Esophagus squamous epithelium (tissue), 5 donors: ENCODE data around the gene BMP7. TPM values are rescaled to one million over a fixed set of nuclear protein-coding genes. Genes with fewer than 3 reads are reported as not detected.

Experiments used
- DNase-seq: peaks from one replicate; lab custom pipeline; 2025; lab: John Stamatoyannopoulos, UW
- H3K27ac ChIP-seq, 4 donors: fragments of 200-600 bp; sonication (generic); one replicate each; pipeline ENCODE4 v1.5.1; 2016 to 2019; ENCODE audit warnings: mild to moderate bottlenecking in 1 of 4
- H3K27me3 ChIP-seq, 4 donors: fragments of 200-600 bp; sonication (generic); 1 replicate in 3 of 4; 2 replicates in 1 of 4; pipeline versions ENCODE4 v1.5.1 to v1.6.0; 2017 to 2021; ENCODE audit warnings: antibody characterized with exemption in 1 of 4
- H3K36me3 ChIP-seq, 3 donors: fragments of 200-600 bp; sonication (generic); one replicate each; pipeline ENCODE4 v1.5.1; 2016 to 2019
- H3K4me1 ChIP-seq, 3 donors: fragments of 200-600 bp; sonication (generic); one replicate each; pipeline ENCODE4 v1.5.1; 2017 to 2019
- H3K4me3 ChIP-seq, 4 donors: fragments of 200-600 bp; sonication (generic); 1 replicate in 3 of 4; 2 replicates in 1 of 4; pipeline ENCODE4 v1.5.1; 2016 to 2019; ENCODE audit warnings: mild to moderate bottlenecking in 2 of 4, moderate library complexity in 1 of 4
- H3K9me3 ChIP-seq, 3 donors: fragments of 200-600 bp; sonication (generic); one replicate each; pipeline ENCODE4 v1.5.1; 2016 to 2019
- CTCF ChIP-seq, 6 experiments: fragments of 450-650 bp in 4 of 6; fragments of 200-600 bp in 2 of 6; sonication (generic) in 2 of 6; IDR thresholded peaks; one replicate each; pipeline ENCODE4 v1.5.1; 2016 to 2019; ENCODE audit warnings: antibody characterized with exemption in 6 of 6, mild to moderate bottlenecking in 4 of 6, moderate library complexity in 4 of 6
- POLR2A ChIP-seq, 4 donors: fragments of 450-650 bp; IDR thresholded peaks; one replicate each; pipeline ENCODE4 v1.6.1; 2017; ENCODE audit warnings: antibody characterized with exemption in 4 of 4, mild to moderate bottlenecking in 4 of 4, moderate library complexity in 3 of 4
- WGBS, 2 donors: methylation state at CpG; one replicate each; pipeline ENCODE4 v1.1.5; 2018; 5-methylcytosine and 5-hydroxymethylcytosine counted together
- intact Hi-C: fragments of 100-400 bp; cut with DNase I; formaldehyde crosslinking; loops from one replicate; pipeline ENCODE4 v1.15.0; 2022
- total RNA-seq, 4 donors: library from RNA; depleted of rRNA; stranded (reverse); fragments of >200 nt; gene quantifications; one replicate each; pipeline ENCODE4 v1.1.0, GENCODE V29; 2016
- donor health status: DM: yes; HTN: yes; CAD: no.

Gene BMP7
- total RNA-seq, 4 donors from 2014 or later, result 21.8 to 59.8 (median 35.1) TPM

GRCh38 chr20:57221916-57222630 is 44.4 kb downstream of the BMP7 start:
- intact Hi-C loops, result no loop called here

GRCh38 chr20:57220337-57221145 is 45.9 kb downstream of the BMP7 start:
- no peaks in the 10 kb centered on the region for H3K9me3 ChIP-seq
- no peak overlapping the region for H3K4me3 ChIP-seq
- H3K36me3 ChIP-seq, result peaks cover 0 to 35% (median 0%) of the 10 kb centered on the region in 3 donors
- no peak for TF ChIP-seq CTCF (IDR thresholded peaks at IDR 0.05)
- no peak for TF ChIP-seq POLR2A (IDR thresholded peaks at IDR 0.05)
- 73 to 87% methylated on average over 11 to 14 of the region's 14 CpGs for WGBS, 2 donors
- intact Hi-C loops, result no loop called here
- no peak overlapping the region for H3K27ac ChIP-seq
- peaks cover 8 to 44% (median 19%) of the 10 kb centered on the region in 3 donors for H3K4me1 ChIP-seq
- DNase-seq, result no peak
- H3K27me3 ChIP-seq, result peaks cover 0 to 5% (median 0%) of the 10 kb centered on the region in 4 donors

More at GRCh38 chr20:57221916-57222630, 44.4 kb downstream of the BMP7 start:
- no peak for DNase-seq
- Histone ChIP-seq H3K4me1 (peaks cover 8 to 44% (median 19%) of the 10 kb centered on the region in 3 donors), H3K9me3 (no peaks in the 10 kb centered on the region), H3K27me3 (peaks cover 0 to 5% (median 0%) of the 10 kb centered on the region in 4 donors), H3K36me3 (peaks cover 0 to 45% (median 0%) of the 10 kb centered on the region in 3 donors), H3K27ac (no peak overlapping the region), H3K4me3 (no peak overlapping the region)
- WGBS, 2 donors, result 79 to 86% methylated on average over 14 to 16 of the region's 19 CpGs
- TF ChIP-seq POLR2A (IDR thresholded peaks at IDR 0.05), result no peak
- no peak for TF ChIP-seq CTCF (IDR thresholded peaks at IDR 0.05)

GRCh38 chr20:57219071-57219677 is 47.3 kb downstream of the BMP7 start:
- intact Hi-C loops, result no loop called here
- no peak for DNase-seq
- Histone ChIP-seq H3K4me3 (no peak overlapping the region), H3K27ac (no peak overlapping the region), H3K4me1 (peaks cover 0 to 32% (median 9%) of the 10 kb centered on the region in 3 donors), H3K36me3 (peaks cover 0 to 35% (median 0%) of the 10 kb centered on the region in 3 donors), H3K9me3 (no peaks in the 10 kb centered on the region), H3K27me3 (peaks cover 0 to 5% (median 0%) of the 10 kb centered on the region in 4 donors)
- TF ChIP-seq POLR2A (IDR thresholded peaks at IDR 0.05) (no peak), CTCF (IDR thresholded peaks at IDR 0.05) (no peak)
- WGBS, 2 donors, result 88% methylated on average over 6 to 7 of the region's 11 CpGs

GRCh38 chr20:57218489-57218888 is 48.0 kb downstream of the BMP7 start:
- DNase-seq, result no peak
- TF ChIP-seq POLR2A (IDR thresholded peaks at IDR 0.05) (no peak), CTCF (IDR thresholded peaks at IDR 0.05) (no peak)
- 88 to 90% methylated on average over 4 to 5 of the region's 5 CpGs for WGBS, 2 donors
- Histone ChIP-seq H3K9me3 (no peaks in the 10 kb centered on the region), H3K4me3 (no peak overlapping the region), H3K36me3 (peaks cover 0 to 35% (median 0%) of the 10 kb centered on the region in 3 donors), H3K27me3 (peaks cover 0 to 5% (median 0%) of the 10 kb centered on the region in 4 donors), H3K4me1 (peaks cover 0 to 26% (median 3%) of the 10 kb centered on the region in 3 donors), H3K27ac (no peak overlapping the region)
- intact Hi-C loops, result no loop called here
